Measurements from ENCODE around the gene NR5A1. TPM values are rescaled to one million over a fixed set of nuclear protein-coding genes. Genes with fewer than 3 reads are reported as not detected.
A peak's percentile ranks its signal among the peaks of the same experiment; 100 is the strongest.

Gene NR5A1
- 0.13 and 0.39 TPM in 2 replicates for total RNA-seq (2013; cell fraction: nucleolus; rRNA removed)
- 0.06 and 0.11 TPM in 2 replicates for total RNA-seq (2014; rRNA removed)
- 0.09 TPM in 1 of 2 replicates, not detected in the other for total RNA-seq (2014; rRNA removed; fragmentation: Illumina TruSeq; extraction: Trizol)
- total RNA-seq (2021): 0.18 and 0.27 TPM in 2 replicates
- polyA plus RNA-seq (2011; ENCODE audit: low read depth): 0.10 TPM
- 0.17 and 0.24 TPM in 2 replicates for polyA plus RNA-seq (2011; rRNA removed)
- 0.31 and 0.42 TPM in 2 replicates for polyA plus RNA-seq (2011; cell fraction: cytosol; rRNA removed)
- 0.45 and 0.63 TPM in 2 replicates for polyA plus RNA-seq (2011; cell fraction: nucleus; rRNA removed)
- polyA plus RNA-seq (2012): 0.11 and 0.18 TPM in 2 replicates
- not detected in 2 replicates for polyA plus RNA-seq (2014; fragmentation: Illumina TruSeq; extraction: Trizol)
- polyA plus RNA-seq (2014; fragmentation: Nextera tagmentation; extraction: Ambion mirVana): not detected
- polyA plus RNA-seq (2014; rRNA removed): 0.03 and 0.08 TPM in 2 replicates
- polyA plus RNA-seq (2016; fragmentation: Nextera tagmentation; extraction: Ambion mirVana): under 1 TPM in 1 of 2 experiments, not detected in 1; 0.07 TPM
- polyA minus RNA-seq (2011; rRNA and poly(A)+ RNA removed): 0.15 TPM in 1 of 2 replicates, not detected in the other
- polyA minus RNA-seq (2011; cell fraction: cytosol; rRNA and poly(A)+ RNA removed): not detected in 2 replicates
- 0.24 TPM in 1 of 2 replicates, not detected in the other for polyA minus RNA-seq (2011; cell fraction: nucleus; rRNA and poly(A)+ RNA removed)
- percentile 14 among the genes with signal in this experiment for Bru-seq, nascent RNA
- BruChase-seq, experiment 1, labeled RNA remaining after a 6-hour chase: percentile 31 among the genes with signal in this experiment
- BruChase-seq, experiment 2, labeled RNA remaining after a 2-hour chase: percentile 41 among the genes with signal in this experiment
- long read RNA-seq, experiment 1: 0 reads
- long read RNA-seq, experiment 2: 0 reads

DNA sequence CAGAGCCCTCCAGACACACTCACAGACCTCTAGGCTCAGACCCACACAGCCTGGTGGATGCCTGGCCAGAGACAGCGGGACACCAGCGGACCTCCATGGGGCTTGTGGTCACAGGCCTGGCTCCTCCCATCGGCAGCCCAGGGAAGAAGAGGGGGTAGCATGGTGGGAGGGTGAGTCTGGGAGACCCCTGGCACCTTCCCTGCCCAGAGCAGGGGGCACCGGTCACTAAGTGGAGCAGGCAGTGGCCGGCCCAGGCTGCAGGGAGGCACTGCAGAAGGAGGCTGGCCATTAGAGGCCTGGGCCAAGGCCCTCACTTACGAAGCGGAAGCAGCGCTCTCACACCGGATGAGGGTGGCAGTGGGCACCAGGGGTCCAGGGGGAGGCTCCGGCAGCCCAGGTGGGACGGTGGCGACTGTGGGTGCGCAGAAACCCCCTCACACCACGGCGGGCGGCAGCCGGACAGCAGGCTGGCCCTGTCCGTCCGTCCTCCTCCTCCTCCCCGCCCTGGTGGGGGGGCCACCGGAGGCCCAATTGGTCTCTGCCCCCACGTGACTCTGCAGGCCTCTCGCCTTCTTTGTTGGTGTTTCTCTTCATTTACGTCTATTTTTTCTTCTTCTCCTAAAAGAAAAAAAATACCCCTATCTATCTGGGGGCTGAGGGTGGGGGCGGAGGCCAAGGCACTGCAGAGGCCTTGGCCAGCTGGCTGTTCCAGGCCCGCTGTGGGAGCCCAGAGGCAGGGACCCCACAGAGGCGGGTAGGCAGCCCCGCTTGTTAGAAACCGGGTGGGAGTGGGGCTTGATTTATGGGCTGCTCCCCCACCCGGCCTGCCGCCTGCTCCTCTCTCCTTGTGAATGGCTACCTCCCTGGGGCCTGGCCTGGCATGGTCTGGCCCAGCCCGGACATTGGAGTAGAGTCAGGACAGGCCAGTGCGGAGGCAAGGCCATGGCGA lies at the start of gene NR5A1:
TSS of gene NR5A1 (minus strand) at position 469 of the 949 bp plus-strand sequence. CDS start 4,004 bp downstream, outside the sequence.
- peaks cover 7 to 9% of the 10 kb centered on the region in 2 experiments; a peak in 3 of 4 replicates for H3K27me3 ChIP-seq (replicated peaks in 1 of 2; ENCODE audit: control insufficient read depth in 2 of 2, insufficient read depth in 2 of 2, low read length in 1 of 2)
- no peak within 1 kb of the TSS for H3K4me2 ChIP-seq (ENCODE audit: control insufficient read depth, insufficient read depth)
- in situ Hi-C loops (cut with MboI): no loop called here
- H3K79me2 ChIP-seq (ENCODE audit: control insufficient read depth, insufficient read depth, low read length): no peaks in the 10 kb centered on the region
- ChIA-PET RAD21 (ENCODE audit: unreplicated experiment) (no interaction called here), POLR2A (no interaction called here), SMC1A (ENCODE audit: uncharacterized antibody, unreplicated experiment) (no interaction called here), CTCF (no interaction called here)
- H3K9me3 ChIP-seq (replicated peaks; ENCODE audit: control insufficient read depth, insufficient read depth, low read length): no peaks in the 10 kb centered on the region
- DNase-seq (ENCODE audit: low read depth, low spot score) (no peak), FAIRE-seq (no peak), ATAC-seq (no peak)
- H2AFZ ChIP-seq (ENCODE audit: control insufficient read depth, low read depth, low read length): no peak within 1 kb of the TSS
- H4K20me1 ChIP-seq (ENCODE audit: control insufficient read depth, insufficient read depth): no peaks in the 10 kb centered on the region
- TF ChIP-seq, protein P1, sequence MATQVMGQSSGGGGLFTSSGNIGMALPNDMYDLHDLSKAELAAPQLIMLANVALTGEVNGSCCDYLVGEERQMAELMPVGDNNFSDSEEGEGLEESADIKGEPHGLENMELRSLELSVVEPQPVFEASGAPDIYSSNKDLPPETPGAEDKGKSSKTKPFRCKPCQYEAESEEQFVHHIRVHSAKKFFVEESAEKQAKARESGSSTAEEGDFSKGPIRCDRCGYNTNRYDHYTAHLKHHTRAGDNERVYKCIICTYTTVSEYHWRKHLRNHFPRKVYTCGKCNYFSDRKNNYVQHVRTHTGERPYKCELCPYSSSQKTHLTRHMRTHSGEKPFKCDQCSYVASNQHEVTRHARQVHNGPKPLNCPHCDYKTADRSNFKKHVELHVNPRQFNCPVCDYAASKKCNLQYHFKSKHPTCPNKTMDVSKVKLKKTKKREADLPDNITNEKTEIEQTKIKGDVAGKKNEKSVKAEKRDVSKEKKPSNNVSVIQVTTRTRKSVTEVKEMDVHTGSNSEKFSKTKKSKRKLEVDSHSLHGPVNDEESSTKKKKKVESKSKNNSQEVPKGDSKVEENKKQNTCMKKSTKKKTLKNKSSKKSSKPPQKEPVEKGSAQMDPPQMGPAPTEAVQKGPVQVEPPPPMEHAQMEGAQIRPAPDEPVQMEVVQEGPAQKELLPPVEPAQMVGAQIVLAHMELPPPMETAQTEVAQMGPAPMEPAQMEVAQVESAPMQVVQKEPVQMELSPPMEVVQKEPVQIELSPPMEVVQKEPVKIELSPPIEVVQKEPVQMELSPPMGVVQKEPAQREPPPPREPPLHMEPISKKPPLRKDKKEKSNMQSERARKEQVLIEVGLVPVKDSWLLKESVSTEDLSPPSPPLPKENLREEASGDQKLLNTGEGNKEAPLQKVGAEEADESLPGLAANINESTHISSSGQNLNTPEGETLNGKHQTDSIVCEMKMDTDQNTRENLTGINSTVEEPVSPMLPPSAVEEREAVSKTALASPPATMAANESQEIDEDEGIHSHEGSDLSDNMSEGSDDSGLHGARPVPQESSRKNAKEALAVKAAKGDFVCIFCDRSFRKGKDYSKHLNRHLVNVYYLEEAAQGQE (IDR thresholded peaks at IDR 0.05; ENCODE audit: low read depth, low read length): no peak
- TF ChIP-seq, protein P2, sequence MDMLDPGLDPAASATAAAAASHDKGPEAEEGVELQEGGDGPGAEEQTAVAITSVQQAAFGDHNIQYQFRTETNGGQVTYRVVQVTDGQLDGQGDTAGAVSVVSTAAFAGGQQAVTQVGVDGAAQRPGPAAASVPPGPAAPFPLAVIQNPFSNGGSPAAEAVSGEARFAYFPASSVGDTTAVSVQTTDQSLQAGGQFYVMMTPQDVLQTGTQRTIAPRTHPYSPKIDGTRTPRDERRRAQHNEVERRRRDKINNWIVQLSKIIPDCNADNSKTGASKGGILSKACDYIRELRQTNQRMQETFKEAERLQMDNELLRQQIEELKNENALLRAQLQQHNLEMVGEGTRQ (IDR thresholded peaks at IDR 0.05; ENCODE audit: borderline replicate concordance, low read depth, low read length): no peak
- TF ChIP-seq ZNF24 (IDR thresholded peaks at IDR 0.05): no peak
- no peak for TF ChIP-seq JUNB (IDR thresholded peaks at IDR 0.05)
- TF ChIP-seq IRF4 (IDR thresholded peaks at IDR 0.05; ENCODE audit: low read depth, low read length): no peak
- no peak for TF ChIP-seq FOXM1 (IDR thresholded peaks at IDR 0.05; ENCODE audit: low read depth, low read length)
- TF ChIP-seq, protein P3, sequence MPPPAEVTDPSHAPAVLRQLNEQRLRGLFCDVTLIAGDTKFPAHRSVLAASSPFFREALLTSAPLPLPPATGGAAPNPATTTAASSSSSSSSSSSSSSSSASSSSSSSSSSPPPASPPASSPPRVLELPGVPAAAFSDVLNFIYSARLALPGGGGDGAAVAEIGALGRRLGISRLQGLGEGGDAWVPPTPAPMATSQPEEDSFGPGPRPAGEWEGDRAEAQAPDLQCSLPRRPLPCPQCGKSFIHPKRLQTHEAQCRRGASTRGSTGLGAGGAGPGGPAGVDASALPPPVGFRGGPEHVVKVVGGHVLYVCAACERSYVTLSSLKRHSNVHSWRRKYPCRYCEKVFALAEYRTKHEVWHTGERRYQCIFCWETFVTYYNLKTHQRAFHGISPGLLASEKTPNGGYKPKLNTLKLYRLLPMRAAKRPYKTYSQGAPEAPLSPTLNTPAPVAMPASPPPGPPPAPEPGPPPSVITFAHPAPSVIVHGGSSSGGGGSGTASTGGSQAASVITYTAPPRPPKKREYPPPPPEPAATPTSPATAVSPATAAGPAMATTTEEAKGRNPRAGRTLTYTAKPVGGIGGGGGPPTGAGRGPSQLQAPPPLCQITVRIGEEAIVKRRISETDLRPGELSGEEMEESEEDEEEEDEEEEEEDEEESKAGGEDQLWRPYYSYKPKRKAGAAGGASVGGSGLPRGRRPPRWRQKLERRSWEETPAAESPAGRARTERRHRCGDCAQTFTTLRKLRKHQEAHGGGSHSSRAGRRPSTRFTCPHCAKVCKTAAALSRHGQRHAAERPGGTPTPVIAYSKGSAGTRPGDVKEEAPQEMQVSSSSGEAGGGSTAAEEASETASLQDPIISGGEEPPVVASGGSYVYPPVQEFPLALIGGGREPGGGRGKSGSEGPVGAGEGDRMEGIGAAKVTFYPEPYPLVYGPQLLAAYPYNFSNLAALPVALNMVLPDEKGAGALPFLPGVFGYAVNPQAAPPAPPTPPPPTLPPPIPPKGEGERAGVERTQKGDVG (CRISPR knock-in tag; IDR thresholded peaks at IDR 0.05): no peak
- TF ChIP-seq SPI1 (IDR thresholded peaks at IDR 0.05; ENCODE audit: borderline replicate concordance, insufficient read depth, low read depth, low read length): no peak
- no peak for TF ChIP-seq WRNIP1 (IDR thresholded peaks at IDR 0.05; ENCODE audit: borderline replicate concordance, low read depth, low read length)
- TF ChIP-seq MTA3 (IDR thresholded peaks at IDR 0.05; ENCODE audit: borderline replicate concordance, low read length): no peak
- no peak within 1 kb of the TSS for H3K4me3 ChIP-seq
- no peaks in the 10 kb centered on the region for H3K4me1 ChIP-seq (ENCODE audit: control insufficient read depth, insufficient read depth, low read length)
- 70% methylated on average over 31 of the region's 34 CpGs for WGBS (ENCODE audit: insufficient coverage, insufficient replicate concordance, low lambda C conversion rate, missing lambda C conversion rate)
- intact Hi-C loops (cut with micrococcal nuclease; ENCODE audit: unreplicated experiment): no loop called here
- H3K36me3 ChIP-seq (ENCODE audit: control insufficient read depth in 2 of 2, insufficient read depth in 2 of 2, low read length in 1 of 2): no peaks in the 10 kb centered on the region
- H3K9ac ChIP-seq (ENCODE audit: control insufficient read depth, insufficient read depth, low read length): no peak within 1 kb of the TSS
- no TSS peak for BruUV-seq (replicated peaks)
- no peak within 1 kb of the TSS for H3K27ac ChIP-seq (ENCODE audit: control insufficient read depth, insufficient read depth)
